ENCODE results near the gene OVOL1. TPM values are rescaled to one million over a fixed set of nuclear protein-coding genes. Genes with fewer than 3 reads are reported as not detected.

OVOL1 gene
- total RNA-seq, 2 experiments from 2014 or later = 0.20 to 0.52 TPM

- no peaks in the 10 kb centered on the region for H3K36me3 ChIP-seq (ENCODE audit: insufficient read depth, low read length)
- H3K4me1 Mint-ChIP-seq (ENCODE audit: low read depth) = peaks cover 6% of the 10 kb centered on the region
- no peaks in the 10 kb centered on the region for H3K36me3 Mint-ChIP-seq (ENCODE audit: low read depth)
- H3K27ac Mint-ChIP-seq = no peak within 1 kb of the TSS
- no peak for TF ChIP-seq CTCF (IDR thresholded peaks at IDR 0.05)
- H3K4me3 ChIP-seq (ENCODE audit: low read length) = peak within 1 kb of the TSS; percentile 76
- H3K9me3 Mint-ChIP-seq = no peaks in the 10 kb centered on the region
- H3K9me3 ChIP-seq (ENCODE audit: control insufficient read depth in 1 of 2, insufficient read depth in 1 of 2, low read length in 2 of 2) = no peaks in the 10 kb centered on the region
- H3K27me3 Mint-ChIP-seq = no peaks in the 10 kb centered on the region
- ChIA-PET POLR2A (interaction anchor here (0.9 to 2.2 kb wide), 10 partner anchors 17 to 219 kb away, joined by 3 to 20 read pairs (median 6); partner anchors contain the start of genes CCDC85B, FIBP, KAT5 and MUS81), CTCF (interaction anchor here (1.3 to 2.7 kb wide), 7 partner anchors 15 to 128 kb away, joined by 3 to 12 read pairs (median 4); partner anchors contain the start of genes CCDC85B, KAT5 and MUS81)
- DNase-seq (peak; percentile 88 to 97 (median 93)), ATAC-seq (ENCODE audit: poor library complexity) (peak; percentile 100)
- peak within 1 kb of the TSS; percentile 18 to 31 for H3K27ac ChIP-seq (ENCODE audit: low read depth in 1 of 2, low read length in 2 of 2)
- intact Hi-C loops (cut with DNase I, micrococcal nuclease) = loop anchor here in 1 of 2 experiments (2.0 kb wide), 1 partner anchor 23 kb away; no protein-coding TSS in a partner anchor
- no peaks in the 10 kb centered on the region for H3K27me3 ChIP-seq (ENCODE audit: control insufficient read depth in 1 of 2, insufficient read depth in 2 of 2, low read length in 2 of 2)
- H3K4me1 ChIP-seq (ENCODE audit: insufficient read depth, low read length) = peaks cover 24% of the 10 kb centered on the region
- no peak within 1 kb of the TSS for H3K4me3 Mint-ChIP-seq
Observed at GRCh38 chr11:65833297-65834030, 46.6 kb downstream of the OVOL1 start, which contains the start of gene SNX32. SNX32 (plus strand) TSS chr11:65833963; CDS start chr11:65834066, 103 bp downstream.

GRCh38 chr11:65834202-65834601 is 47.3 kb downstream of the OVOL1 start:
- ATAC-seq (ENCODE audit: poor library complexity) = peak; percentile 8
- Histone ChIP-seq H3K4me3 (ENCODE audit: low read length) (peak overlapping the region; percentile 76), H3K36me3 (ENCODE audit: insufficient read depth, low read length) (no peaks in the 10 kb centered on the region), H3K4me1 (ENCODE audit: insufficient read depth, low read length) (peaks cover 24% of the 10 kb centered on the region), H3K27me3 (ENCODE audit: control insufficient read depth in 1 of 2, insufficient read depth in 2 of 2, low read length in 2 of 2) (no peaks in the 10 kb centered on the region), H3K9me3 (ENCODE audit: control insufficient read depth in 1 of 2, insufficient read depth in 1 of 2, low read length in 2 of 2) (no peaks in the 10 kb centered on the region), H3K27ac (ENCODE audit: low read depth in 1 of 2, low read length in 2 of 2) (no peak overlapping the region)
- Mint-ChIP-seq H3K36me3 (ENCODE audit: low read depth) (no peaks in the 10 kb centered on the region), H3K9me3 (no peaks in the 10 kb centered on the region), H3K4me3 (no peak overlapping the region), H3K27me3 (no peaks in the 10 kb centered on the region), H3K27ac (no peak overlapping the region), H3K4me1 (ENCODE audit: low read depth) (peaks cover 6% of the 10 kb centered on the region)
- ChIA-PET POLR2A (interaction anchor here (0.9 to 2.2 kb wide), 7 partner anchors 16 to 122 kb away, joined by 3 to 20 read pairs (median 8); partner anchors contain the start of genes CCDC85B, FIBP, KAT5 and MUS81), CTCF (interaction anchor here (1.3 to 2.7 kb wide), 5 partner anchors 16 to 122 kb away, joined by 3 to 12 read pairs (median 4); partner anchors contain the start of genes CCDC85B, KAT5 and MUS81)
- DNase-seq = peak in 1 of 14 experiments; percentile 13
- intact Hi-C loops (cut with DNase I, micrococcal nuclease) = no loop called here
- no peak for TF ChIP-seq CTCF (IDR thresholded peaks at IDR 0.05)

- H3K9me3 Mint-ChIP-seq = no peaks in the 10 kb centered on the region
- ATAC-seq (ENCODE audit: poor library complexity) = no peak
- Histone ChIP-seq H3K27ac (ENCODE audit: low read depth in 1 of 2, low read length in 2 of 2) (no peak overlapping the region), H3K27me3 (ENCODE audit: control insufficient read depth in 1 of 2, insufficient read depth in 2 of 2, low read length in 2 of 2) (no peaks in the 10 kb centered on the region), H3K4me1 (ENCODE audit: insufficient read depth, low read length) (no peaks in the 10 kb centered on the region), H3K4me3 (ENCODE audit: low read length) (no peak overlapping the region), H3K9me3 (ENCODE audit: control insufficient read depth in 1 of 2, insufficient read depth in 1 of 2, low read length in 2 of 2) (no peaks in the 10 kb centered on the region), H3K36me3 (ENCODE audit: insufficient read depth, low read length) (no peaks in the 10 kb centered on the region)
- no peak for TF ChIP-seq CTCF (IDR thresholded peaks at IDR 0.05)
- POLR2A ChIA-PET = no interaction called here
- no peaks in the 10 kb centered on the region for H3K27me3 Mint-ChIP-seq
- no peak for DNase-seq
- H3K4me1 Mint-ChIP-seq (ENCODE audit: low read depth) = no peaks in the 10 kb centered on the region
- intact Hi-C loops (cut with DNase I, micrococcal nuclease) = no loop called here
- no peak overlapping the region for H3K4me3 Mint-ChIP-seq
- H3K27ac Mint-ChIP-seq = no peak overlapping the region
- CTCF ChIA-PET = no interaction called here
- no peaks in the 10 kb centered on the region for H3K36me3 Mint-ChIP-seq (ENCODE audit: low read depth)
Observed at GRCh38 chr11:65842144-65842543, 55.3 kb downstream of the OVOL1 start.

All from CD4-positive, alpha-beta T cell (primary cell).